Lower leg skin (tissue), 3 donors: ENCODE data around the gene CSNK2A3.

Source experiments
- POLR2A ChIP-seq, 2 donors: fragments of 450-650 bp; IDR thresholded peaks; one replicate each; pipeline ENCODE4 v1.6.1; 2016 to 2017; ENCODE audit warnings: antibody characterized with exemption in 2 of 2, mild to moderate bottlenecking in 1 of 2, moderate library complexity in 1 of 2
- TF ChIP-seq, protein P1 (sequence below), 3 donors: fragments of 450-650 bp; IDR thresholded peaks; one replicate each; pipeline ENCODE4 v1.5.1; 2016; ENCODE audit warnings: antibody characterized with exemption in 3 of 3, mild to moderate bottlenecking in 3 of 3, moderate library complexity in 2 of 3

DNA sequence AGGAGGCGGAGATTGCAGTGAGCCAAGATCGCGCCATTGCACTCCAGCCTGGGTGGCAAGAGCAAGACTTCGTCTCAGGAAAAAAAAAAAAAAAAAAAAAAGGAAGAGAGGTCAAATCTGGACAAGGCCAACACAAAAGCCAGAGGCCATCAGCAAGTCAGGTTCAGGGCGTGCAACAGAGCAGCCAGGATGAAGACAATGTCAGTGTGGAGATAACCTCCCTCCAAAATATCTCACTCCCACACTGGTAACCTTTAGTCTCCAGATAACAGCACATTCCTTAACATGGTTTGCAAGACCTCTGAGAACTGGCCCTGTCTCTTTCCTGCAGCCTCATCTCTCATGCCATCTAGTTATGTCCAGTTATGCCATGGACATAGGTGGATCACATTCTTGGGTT, 4.7 kb downstream of the CSNK2A3 start:
- TF ChIP-seq, protein P1, sequence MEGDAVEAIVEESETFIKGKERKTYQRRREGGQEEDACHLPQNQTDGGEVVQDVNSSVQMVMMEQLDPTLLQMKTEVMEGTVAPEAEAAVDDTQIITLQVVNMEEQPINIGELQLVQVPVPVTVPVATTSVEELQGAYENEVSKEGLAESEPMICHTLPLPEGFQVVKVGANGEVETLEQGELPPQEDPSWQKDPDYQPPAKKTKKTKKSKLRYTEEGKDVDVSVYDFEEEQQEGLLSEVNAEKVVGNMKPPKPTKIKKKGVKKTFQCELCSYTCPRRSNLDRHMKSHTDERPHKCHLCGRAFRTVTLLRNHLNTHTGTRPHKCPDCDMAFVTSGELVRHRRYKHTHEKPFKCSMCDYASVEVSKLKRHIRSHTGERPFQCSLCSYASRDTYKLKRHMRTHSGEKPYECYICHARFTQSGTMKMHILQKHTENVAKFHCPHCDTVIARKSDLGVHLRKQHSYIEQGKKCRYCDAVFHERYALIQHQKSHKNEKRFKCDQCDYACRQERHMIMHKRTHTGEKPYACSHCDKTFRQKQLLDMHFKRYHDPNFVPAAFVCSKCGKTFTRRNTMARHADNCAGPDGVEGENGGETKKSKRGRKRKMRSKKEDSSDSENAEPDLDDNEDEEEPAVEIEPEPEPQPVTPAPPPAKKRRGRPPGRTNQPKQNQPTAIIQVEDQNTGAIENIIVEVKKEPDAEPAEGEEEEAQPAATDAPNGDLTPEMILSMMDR (IDR thresholded peaks at IDR 0.05) = no peak
- TF ChIP-seq POLR2A (IDR thresholded peaks at IDR 0.05) = no peak
